HG03521 (cell line): ENCODE results near the gene SYNJ2.
"Not testable (repeated sequence)": the region's sequence is repeated elsewhere in the genome, so short reads cannot be mapped to it uniquely, and the experiment has no call there.

Experiments used
- ATAC-seq: cut with Tn5 transposase; IDR thresholded peaks from one replicate; pipeline ENCODE4 v1.9.1; 2021; ENCODE audit warnings: mild to moderate bottlenecking, moderate library complexity; ENCODE audit not compliant: unreplicated experiment

SYNJ2 gene

DNA sequence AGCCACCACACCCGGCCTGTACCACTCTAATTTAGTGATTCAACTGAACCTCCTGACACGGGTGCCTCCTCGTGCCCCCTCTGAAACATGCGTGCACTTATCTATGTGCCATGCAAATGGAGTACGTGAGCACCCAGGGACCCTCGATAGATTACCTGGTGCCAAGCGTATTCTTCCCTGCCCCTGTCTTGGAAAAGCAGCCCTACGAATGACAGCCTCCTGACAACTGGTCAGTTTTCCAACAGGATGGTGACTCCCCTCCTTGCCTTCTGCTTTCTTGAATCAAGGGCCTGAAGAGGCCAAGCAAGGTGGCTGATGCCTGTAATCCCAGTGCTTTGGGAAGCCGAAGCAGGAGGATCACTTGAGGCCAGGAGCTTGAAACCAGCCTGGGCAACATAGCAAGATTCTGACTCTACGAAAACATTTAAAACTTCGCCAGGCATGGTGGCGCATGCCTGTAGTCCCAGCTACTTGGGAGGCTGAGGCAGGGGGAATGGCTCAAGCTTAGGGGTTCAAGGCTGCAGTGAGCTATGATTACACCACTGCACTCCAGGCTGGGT, 25.4 kb upstream of the SYNJ2 start:
- ATAC-seq = no peak

DNA sequence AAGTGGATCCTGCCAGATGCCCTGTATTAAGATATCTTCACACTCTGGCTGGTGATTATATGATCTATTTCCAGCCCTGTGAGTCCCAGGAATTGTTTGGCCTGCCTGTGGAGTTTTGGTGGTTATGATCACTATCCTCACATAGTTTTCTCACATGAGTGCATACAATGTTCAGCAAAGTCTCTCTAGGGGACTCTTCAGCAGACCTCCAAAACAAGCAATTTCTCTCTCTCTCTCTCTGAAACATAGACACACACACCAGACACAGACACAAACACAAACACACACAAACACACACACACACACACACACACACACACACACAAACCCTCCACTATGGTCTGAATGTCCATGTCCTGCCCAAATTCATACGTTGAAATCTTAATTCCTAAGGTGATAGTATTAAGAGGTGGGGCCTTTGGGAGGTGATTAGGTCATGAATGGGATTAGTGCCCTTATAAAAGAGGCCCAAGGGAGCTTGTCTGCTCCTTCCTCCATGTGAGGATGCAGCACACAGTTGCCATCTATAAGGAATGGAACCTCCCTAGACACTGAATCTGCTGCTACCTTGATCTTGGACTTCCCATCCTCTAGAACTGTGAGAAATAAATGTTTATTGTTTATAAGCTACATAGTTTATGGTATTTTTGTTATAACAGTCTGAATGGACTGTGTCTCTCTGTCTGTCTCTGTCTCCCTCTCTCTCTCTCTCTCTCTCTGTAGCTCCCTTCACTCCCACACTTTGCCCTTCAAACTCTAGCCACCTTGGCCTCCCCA, 22.0 kb upstream of the SYNJ2 start:
- ATAC-seq = no peak

DNA sequence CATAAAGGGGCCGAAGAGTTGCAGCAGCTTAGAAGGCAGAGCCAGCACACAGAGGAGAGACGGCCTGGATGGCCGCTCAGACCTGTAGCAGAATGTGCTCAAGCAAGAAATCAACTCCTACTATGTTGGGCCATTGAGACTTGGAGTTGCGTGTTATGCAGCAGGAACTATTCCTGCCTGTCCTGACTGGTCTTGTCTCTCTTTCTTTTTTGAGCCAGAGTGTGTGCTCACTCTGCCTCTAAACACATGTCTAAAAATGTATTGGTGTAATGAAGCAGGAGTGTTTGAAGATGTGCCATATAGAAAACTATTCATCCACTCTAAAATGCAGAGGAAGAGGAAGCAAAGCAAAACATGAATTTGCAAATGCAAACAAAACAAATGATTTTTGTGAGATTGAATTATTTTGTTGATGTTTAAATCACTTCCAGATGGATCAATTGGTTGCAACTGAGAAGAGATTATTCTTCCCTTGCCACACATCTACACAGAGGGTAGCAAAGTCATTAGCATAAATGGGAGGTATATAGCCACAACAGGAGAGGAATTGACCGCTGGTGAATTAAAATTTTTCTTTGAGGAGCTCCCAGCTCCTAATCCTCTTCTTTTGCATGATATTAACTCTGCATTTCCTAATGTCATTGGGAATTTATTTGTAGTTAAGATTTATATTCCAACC, 20.4 kb upstream of the SYNJ2 start:
- ATAC-seq = no peak

GRCh38 chr6:157961832-157962575, 19.7 kb upstream of the SYNJ2 start:
- ATAC-seq = no peak

- ATAC-seq = no peak
These were observed 18.9 kb upstream of the SYNJ2 start for GRCh38 chr6:157962601-157963302.

GRCh38 chr6:157964100-157964499, 17.6 kb upstream of the SYNJ2 start:
- no peak for ATAC-seq

DNA sequence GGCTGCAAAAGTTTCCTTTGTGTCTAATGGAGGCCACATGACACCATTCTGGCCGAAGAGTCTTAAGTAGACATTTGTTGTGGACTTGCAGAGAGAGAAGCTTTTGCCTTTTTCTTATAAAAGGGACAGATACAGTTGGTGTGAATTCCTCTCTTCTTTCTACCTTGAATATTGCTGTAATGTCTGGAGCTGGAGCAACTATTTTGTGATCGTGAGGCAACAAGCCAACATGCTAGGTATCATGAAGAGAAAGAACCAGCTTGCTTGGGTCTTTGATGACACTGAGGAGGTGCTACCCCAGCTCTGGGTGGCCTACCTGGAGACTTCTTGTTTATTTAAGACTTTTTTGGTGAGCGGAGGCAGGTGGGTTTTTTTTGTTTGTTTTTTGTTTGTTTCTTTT, 16.3 kb upstream of the SYNJ2 start:
- no peak for ATAC-seq

DNA sequence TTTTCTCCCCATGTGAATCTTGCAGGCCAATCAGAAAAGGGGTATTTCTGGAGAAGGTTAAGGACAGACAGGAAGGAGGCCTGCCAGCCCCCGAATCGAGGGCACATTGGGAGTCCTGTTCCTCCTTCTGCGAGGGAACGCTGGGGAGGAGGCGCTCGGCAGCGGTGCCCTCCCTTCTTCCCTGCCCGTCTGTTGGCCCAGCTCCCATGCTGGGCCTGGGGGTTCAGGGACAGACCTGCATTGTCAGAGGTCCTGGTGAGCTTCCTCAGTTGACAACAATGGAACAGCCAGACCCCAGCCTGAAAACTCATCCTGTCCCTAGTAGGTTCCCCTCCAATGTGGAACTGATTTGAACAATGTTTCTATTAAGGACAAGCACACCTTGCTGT, 15.1 kb upstream of the SYNJ2 start:
- no peak for ATAC-seq

DNA sequence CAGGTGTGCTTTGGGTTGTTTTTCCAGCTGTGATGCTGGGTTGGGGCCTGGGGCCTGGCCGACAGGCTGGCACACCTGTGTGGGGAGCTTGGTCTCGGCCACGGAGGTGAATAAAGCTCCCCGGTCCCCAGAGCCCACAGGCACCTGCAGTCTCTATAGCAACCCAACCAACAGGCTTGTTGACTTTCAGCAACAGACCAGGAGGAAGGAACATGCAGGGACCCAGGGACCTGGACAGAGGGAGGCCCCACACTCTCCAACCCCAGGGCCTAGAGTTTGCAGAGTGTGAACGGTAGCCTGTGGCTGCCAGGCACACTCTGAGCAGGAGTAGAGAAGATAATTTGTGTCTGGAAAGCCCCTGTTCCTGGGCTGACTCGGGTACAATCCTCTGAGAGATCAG, 14.6 kb upstream of the SYNJ2 start:
- no peak for ATAC-seq

- no peak for ATAC-seq
These were observed 14.2 kb upstream of the SYNJ2 start for GRCh38 chr6:157967486-157967885.

- not testable (repeated sequence) for ATAC-seq
These were observed 9.5 kb upstream of the SYNJ2 start for GRCh38 chr6:157972177-157972576.

DNA sequence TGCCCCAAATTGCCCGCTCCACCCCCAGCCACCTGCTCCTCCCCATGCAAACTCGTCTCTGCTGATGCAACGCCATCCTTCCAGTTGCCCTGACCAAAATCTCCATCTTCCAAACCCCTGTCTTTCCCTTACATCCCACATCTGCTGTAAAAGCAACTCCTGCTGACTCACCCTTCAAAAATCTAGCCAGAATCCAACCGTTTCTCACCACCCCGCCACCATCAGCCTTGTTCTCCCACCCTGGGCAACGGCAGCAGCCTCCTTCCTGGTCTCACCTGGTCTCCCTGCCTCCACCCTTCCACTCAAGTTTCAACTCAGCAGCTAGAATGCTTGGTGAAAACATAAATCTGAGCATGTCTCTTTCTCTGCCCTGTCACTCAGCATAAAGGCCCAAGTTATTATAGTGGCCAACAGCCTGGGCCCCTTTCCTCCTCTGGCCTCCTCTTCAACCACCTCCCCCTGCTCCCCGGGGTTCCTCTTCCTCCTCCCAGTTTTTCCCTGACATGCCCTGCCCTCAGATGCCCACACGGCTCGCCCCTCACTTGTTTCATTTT, 7.2 kb upstream of the SYNJ2 start:
- no peak for ATAC-seq

DNA sequence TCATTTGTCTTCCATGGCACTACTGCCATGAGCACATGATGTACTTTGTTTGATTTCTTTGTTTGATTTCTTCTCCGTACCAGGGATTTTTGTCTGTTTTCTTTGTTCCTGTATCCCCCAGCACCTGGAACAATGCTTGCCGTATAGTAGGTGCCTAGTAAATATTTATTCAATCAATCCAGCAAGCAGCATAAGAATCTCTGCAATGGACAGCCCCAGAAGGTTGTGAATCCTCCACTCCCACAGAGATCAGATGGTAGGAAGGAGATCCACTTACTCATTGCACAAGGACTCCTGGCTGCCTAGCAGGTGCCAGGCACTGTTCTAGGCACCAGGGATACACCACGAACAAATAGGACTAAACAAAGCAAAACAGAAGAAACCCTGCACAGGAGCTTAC, 6.7 kb upstream of the SYNJ2 start:
- no peak for ATAC-seq

DNA sequence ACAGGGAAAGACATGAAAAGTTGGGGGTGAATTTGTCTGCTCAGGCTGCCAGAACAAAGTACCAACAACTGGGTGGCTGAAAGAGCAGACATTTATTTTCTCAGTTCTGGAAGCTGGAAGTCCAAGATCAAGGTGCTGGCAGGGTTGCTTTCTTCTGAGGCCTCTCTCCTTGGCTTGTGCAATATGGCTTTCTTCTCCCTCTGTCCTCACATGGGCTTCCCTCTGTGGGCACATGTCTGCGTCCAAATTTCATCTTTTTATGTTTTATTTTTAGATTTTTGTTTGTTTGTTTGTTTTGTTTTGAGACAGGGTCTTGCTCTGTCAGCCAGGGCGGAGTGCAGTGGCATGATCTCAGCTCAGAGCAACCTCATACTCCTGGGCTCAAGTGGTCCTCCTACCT, 6.2 kb upstream of the SYNJ2 start:
- no peak for ATAC-seq

- ATAC-seq = no peak
These were observed 5.1 kb upstream of the SYNJ2 start for GRCh38 chr6:157976345-157977175.

- no peak for ATAC-seq
These were observed 4.4 kb upstream of the SYNJ2 start for GRCh38 chr6:157977176-157977804.

DNA sequence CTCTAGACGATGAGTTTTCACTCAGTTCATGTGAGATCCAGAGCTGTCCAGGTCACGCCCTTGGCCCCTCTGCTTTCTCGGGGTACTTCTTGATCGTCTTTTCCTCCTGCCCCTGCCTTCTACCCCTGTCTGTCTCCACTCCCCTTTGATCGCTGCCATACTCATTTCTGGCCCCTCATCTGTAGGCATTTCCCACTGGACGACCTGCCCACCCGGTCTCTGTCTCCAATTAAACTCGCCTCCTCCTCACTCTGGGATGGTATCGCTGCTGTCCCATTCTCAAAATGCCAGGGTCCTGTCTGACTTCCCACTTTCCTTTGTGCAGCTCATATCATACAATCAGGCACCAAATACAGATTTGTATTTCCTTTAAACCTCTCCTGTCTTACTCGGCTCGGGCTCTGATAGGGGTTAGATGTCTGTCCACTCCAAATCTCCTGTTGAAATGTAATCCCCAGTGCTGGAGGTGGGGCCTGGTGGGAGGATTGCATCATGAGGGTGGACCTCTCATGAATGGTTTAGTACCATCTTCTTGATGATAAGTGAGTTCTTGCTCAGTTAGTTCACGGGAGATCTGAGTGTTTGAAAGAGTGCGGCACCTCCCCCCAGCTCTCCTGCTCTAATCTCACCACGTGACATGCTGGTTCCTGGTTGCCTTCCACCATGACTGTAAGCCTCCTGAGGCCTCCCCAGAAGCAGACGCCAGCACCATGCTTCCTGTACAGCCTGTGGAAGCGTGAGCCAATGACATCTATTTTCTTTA, 3.5 kb upstream of the SYNJ2 start:
- ATAC-seq = no peak

DNA sequence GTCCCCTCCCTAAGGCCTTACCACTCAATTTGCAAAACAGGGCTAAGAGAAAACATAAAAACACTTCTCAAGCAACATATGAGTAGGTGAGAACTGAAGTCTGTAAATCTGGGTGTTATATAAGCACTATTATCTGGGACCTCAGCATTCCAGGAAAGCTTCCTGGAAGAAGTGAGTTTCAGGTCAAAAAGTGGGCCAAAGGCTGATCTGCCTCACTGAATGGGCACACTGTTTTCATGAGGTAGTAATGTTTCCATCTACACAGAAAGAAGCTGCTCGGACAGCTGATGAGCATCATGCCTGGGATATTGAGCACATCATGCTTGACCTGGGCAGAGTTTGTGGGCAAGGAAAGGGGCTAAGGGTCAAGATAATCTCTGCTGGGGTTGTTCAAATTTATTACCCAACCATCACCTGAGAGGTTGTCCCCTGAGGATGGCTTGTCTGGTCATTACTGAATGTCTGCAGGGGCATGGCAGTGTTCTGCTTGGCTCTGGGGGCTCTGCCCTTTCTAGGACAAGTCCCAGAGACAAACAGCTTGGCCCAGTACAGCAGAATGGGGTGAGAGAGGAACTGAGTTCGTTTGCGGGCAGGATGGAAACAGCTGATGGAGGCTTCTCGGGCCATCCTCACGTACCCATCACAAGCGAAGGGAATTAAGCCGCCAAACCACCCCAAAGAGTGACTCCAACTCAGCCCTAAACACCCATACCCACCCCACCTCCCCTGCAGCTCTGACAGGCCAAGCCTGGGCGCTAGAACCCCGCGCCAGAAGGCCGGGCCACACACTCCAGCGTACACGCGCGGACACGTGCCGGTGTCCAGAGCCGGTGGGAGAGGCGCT, 1.2 kb upstream of the SYNJ2 start:
- ATAC-seq = no peak
